Dermis lymphatic vessel endothelial cell (primary cell): ENCODE data around the gene WDR72. TPM values are rescaled to one million over a fixed set of nuclear protein-coding genes. Genes with fewer than 3 reads are reported as not detected.

Experiments used
- total RNA-seq: library from RNA; depleted of rRNA; stranded (reverse); fragments of >200 nt; gene quantifications from 2 replicates; pipeline ENCODE4 v1.2.1, GENCODE V29; 2014

WDR72 gene
- total RNA-seq, result not detected in 2 replicates

GRCh38 chr15:53759411-53759931, at the start of gene WDR72:
Gene WDR72, minus strand, starts transcription at chr15:53759663. Its CDS starts 26,514 bp downstream, at chr15:53733149.

Other genes with a start within 250 kb of the WDR72 start
- not detected in 2 replicates for gene UNC13C, start 218.8 kb upstream of the WDR72 start, total RNA-seq